HG02642 (cell line): ENCODE results near the gene ZDHHC11.

ENCODE experiments used
- ATAC-seq: cut with Tn5 transposase; IDR thresholded peaks from one replicate; pipeline ENCODE4 v1.9.1; 2021; ENCODE audit warnings: mild to moderate bottlenecking; ENCODE audit not compliant: unreplicated experiment, poor library complexity

The ZDHHC11 gene

GRCh38 chr5:850511-851006, at the start of gene ZDHHC11:
Gene ZDHHC11, minus strand, starts transcription at chr5:850986. Its CDS starts 384 bp downstream, at chr5:850602.
- ATAC-seq: no peak

GRCh38 chr5:893711-894110, 42.9 kb upstream of the ZDHHC11 start:
- ATAC-seq: no peak

GRCh38 chr5:893137-893506, 42.3 kb upstream of the ZDHHC11 start:
- peak; percentile 16 for ATAC-seq

- ATAC-seq: peak; percentile 96
Measured at GRCh38 chr5:892394-893136, 41.8 kb upstream of the ZDHHC11 start, which contains the start of the genes BRD9 and TRIP13. Gene BRD9, minus strand, starts transcription at chr5:892801. Its CDS starts 144 bp downstream, at chr5:892657. Gene TRIP13, plus strand, starts transcription at chr5:892884. Its CDS starts 115 bp downstream, at chr5:892999.

GRCh38 chr5:891837-892393, 41.1 kb upstream of the ZDHHC11 start:
- peak; percentile 8 for ATAC-seq

- no peak for ATAC-seq
Measured at GRCh38 chr5:891117-891836, 40.5 kb upstream of the ZDHHC11 start.

- no peak for ATAC-seq
Measured at GRCh38 chr5:889075-889710, 38.4 kb upstream of the ZDHHC11 start.

- no peak for ATAC-seq
Measured at GRCh38 chr5:888638-889035, 37.9 kb upstream of the ZDHHC11 start.

GRCh38 chr5:887947-888637, 37.3 kb upstream of the ZDHHC11 start:
- no peak for ATAC-seq

- ATAC-seq: no peak
Measured at GRCh38 chr5:886716-887325, 36.0 kb upstream of the ZDHHC11 start.

GRCh38 chr5:886036-886435, 35.2 kb upstream of the ZDHHC11 start:
- no peak for ATAC-seq

GRCh38 chr5:885529-885928, 34.7 kb upstream of the ZDHHC11 start:
- ATAC-seq: no peak

- no peak for ATAC-seq
Measured at GRCh38 chr5:885127-885442, 34.3 kb upstream of the ZDHHC11 start.

GRCh38 chr5:884345-885126, 33.8 kb upstream of the ZDHHC11 start:
- ATAC-seq: no peak

- ATAC-seq: no peak
Measured at GRCh38 chr5:883475-884181, 32.8 kb upstream of the ZDHHC11 start.

GRCh38 chr5:882253-883183, 31.7 kb upstream of the ZDHHC11 start:
- no peak for ATAC-seq

GRCh38 chr5:881551-881935, 30.8 kb upstream of the ZDHHC11 start:
- ATAC-seq: no peak
